ENCODE data around the gene OSBPL2. TPM values are rescaled to one million over a fixed set of nuclear protein-coding genes. Genes with fewer than 3 reads are reported as not detected.

Gene OSBPL2
- total RNA-seq, 2 experiments from 2014 or later: 52.8 to 54.4 TPM

- no peak for DNase-seq
- H3K4me3 Mint-ChIP-seq: peak overlapping the region; percentile 70
- H3K36me3 Mint-ChIP-seq (ENCODE audit: low read depth): peaks cover 55% of the 10 kb centered on the region
- no peaks in the 10 kb centered on the region for H3K9me3 Mint-ChIP-seq
- no peaks in the 10 kb centered on the region for H3K27me3 Mint-ChIP-seq
- no peak for ATAC-seq (ENCODE audit: poor library complexity)
- TF ChIP-seq CTCF (IDR thresholded peaks at IDR 0.05): no peak
- intact Hi-C loops (cut with DNase I, micrococcal nuclease): loop anchor here in 1 of 2 experiments (2.0 kb wide), 1 partner anchor 239 kb away; no protein-coding TSS in a partner anchor
- H3K4me1 Mint-ChIP-seq (ENCODE audit: low read depth): peaks cover 26% of the 10 kb centered on the region
- peaks cover 46% of the 10 kb centered on the region for H3K4me1 ChIP-seq (ENCODE audit: insufficient read depth, low read length)
- CTCF ChIA-PET: interaction anchor here (1.7 kb wide), 1 partner anchor 77 kb away, joined by 4 read pairs; no protein-coding TSS in a partner anchor
- no peaks in the 10 kb centered on the region for H3K9me3 ChIP-seq (ENCODE audit: control insufficient read depth in 1 of 2, insufficient read depth in 1 of 2, low read length in 2 of 2)
- no peak overlapping the region for H3K27ac ChIP-seq (ENCODE audit: low read depth in 1 of 2, low read length in 2 of 2)
- no peak overlapping the region for H3K4me3 ChIP-seq (ENCODE audit: low read length)
- POLR2A ChIA-PET: no interaction called here
- no peaks in the 10 kb centered on the region for H3K27me3 ChIP-seq (ENCODE audit: control insufficient read depth in 1 of 2, insufficient read depth in 2 of 2, low read length in 2 of 2)
- peaks cover 51% of the 10 kb centered on the region for H3K36me3 ChIP-seq (ENCODE audit: insufficient read depth, low read length)
- H3K27ac Mint-ChIP-seq: peak overlapping the region; percentile 17
Measured at GRCh38 chr20:62305765-62306413, 67.6 kb downstream of the OSBPL2 start.

- TF ChIP-seq CTCF (IDR thresholded peaks at IDR 0.05): no peak
- no peaks in the 10 kb centered on the region for H3K27me3 Mint-ChIP-seq
- DNase-seq (no peak), ATAC-seq (ENCODE audit: poor library complexity) (no peak)
- no peak overlapping the region for H3K27ac Mint-ChIP-seq
- ChIA-PET POLR2A (no interaction called here), CTCF (interaction anchor here (1.7 kb wide), 1 partner anchor 76 kb away, joined by 4 read pairs; no protein-coding TSS in a partner anchor)
- Histone ChIP-seq H3K4me3 (ENCODE audit: low read length) (no peak overlapping the region), H3K27ac (ENCODE audit: low read depth in 1 of 2, low read length in 2 of 2) (no peak overlapping the region), H3K4me1 (ENCODE audit: insufficient read depth, low read length) (peaks cover 40% of the 10 kb centered on the region), H3K9me3 (ENCODE audit: control insufficient read depth in 1 of 2, insufficient read depth in 1 of 2, low read length in 2 of 2) (no peaks in the 10 kb centered on the region), H3K36me3 (ENCODE audit: insufficient read depth, low read length) (peaks cover 51% of the 10 kb centered on the region), H3K27me3 (ENCODE audit: control insufficient read depth in 1 of 2, insufficient read depth in 2 of 2, low read length in 2 of 2) (no peaks in the 10 kb centered on the region)
- no peaks in the 10 kb centered on the region for H3K9me3 Mint-ChIP-seq
- no peak overlapping the region for H3K4me3 Mint-ChIP-seq
- peaks cover 26% of the 10 kb centered on the region for H3K4me1 Mint-ChIP-seq (ENCODE audit: low read depth)
- H3K36me3 Mint-ChIP-seq (ENCODE audit: low read depth): peaks cover 55% of the 10 kb centered on the region
- intact Hi-C loops (cut with DNase I, micrococcal nuclease): no loop called here
Measured at GRCh38 chr20:62306414-62307187, 68.3 kb downstream of the OSBPL2 start.

GRCh38 chr20:62307226-62308101 lies 69.1 kb downstream of the OSBPL2 start:
- Histone ChIP-seq H3K4me1 (ENCODE audit: insufficient read depth, low read length) (peaks cover 34% of the 10 kb centered on the region), H3K36me3 (ENCODE audit: insufficient read depth, low read length) (peaks cover 51% of the 10 kb centered on the region), H3K4me3 (ENCODE audit: low read length) (no peak overlapping the region), H3K9me3 (ENCODE audit: control insufficient read depth in 1 of 2, insufficient read depth in 1 of 2, low read length in 2 of 2) (no peaks in the 10 kb centered on the region), H3K27ac (ENCODE audit: low read depth in 1 of 2, low read length in 2 of 2) (no peak overlapping the region), H3K27me3 (ENCODE audit: control insufficient read depth in 1 of 2, insufficient read depth in 2 of 2, low read length in 2 of 2) (no peaks in the 10 kb centered on the region)
- Mint-ChIP-seq H3K4me3 (no peak overlapping the region), H3K27ac (no peak overlapping the region), H3K36me3 (ENCODE audit: low read depth) (peaks cover 48% of the 10 kb centered on the region), H3K27me3 (no peaks in the 10 kb centered on the region), H3K4me1 (ENCODE audit: low read depth) (peaks cover 20% of the 10 kb centered on the region), H3K9me3 (no peaks in the 10 kb centered on the region)
- ChIA-PET POLR2A (no interaction called here), CTCF (interaction anchor here (1.7 kb wide), 1 partner anchor 75 kb away, joined by 4 read pairs; no protein-coding TSS in a partner anchor)
- DNase-seq (no peak), ATAC-seq (ENCODE audit: poor library complexity) (no peak)
- intact Hi-C loops (cut with DNase I, micrococcal nuclease): no loop called here
- no peak for TF ChIP-seq CTCF (IDR thresholded peaks at IDR 0.05)
